Measurements from ENCODE around the gene FAM222B.
A peak's percentile ranks its signal among the peaks of the same experiment; 100 is the strongest.
"Not testable (repeated sequence)": the region's sequence is repeated elsewhere in the genome, so short reads cannot be mapped to it uniquely, and the experiment has no call there.

FAM222B gene

DNA sequence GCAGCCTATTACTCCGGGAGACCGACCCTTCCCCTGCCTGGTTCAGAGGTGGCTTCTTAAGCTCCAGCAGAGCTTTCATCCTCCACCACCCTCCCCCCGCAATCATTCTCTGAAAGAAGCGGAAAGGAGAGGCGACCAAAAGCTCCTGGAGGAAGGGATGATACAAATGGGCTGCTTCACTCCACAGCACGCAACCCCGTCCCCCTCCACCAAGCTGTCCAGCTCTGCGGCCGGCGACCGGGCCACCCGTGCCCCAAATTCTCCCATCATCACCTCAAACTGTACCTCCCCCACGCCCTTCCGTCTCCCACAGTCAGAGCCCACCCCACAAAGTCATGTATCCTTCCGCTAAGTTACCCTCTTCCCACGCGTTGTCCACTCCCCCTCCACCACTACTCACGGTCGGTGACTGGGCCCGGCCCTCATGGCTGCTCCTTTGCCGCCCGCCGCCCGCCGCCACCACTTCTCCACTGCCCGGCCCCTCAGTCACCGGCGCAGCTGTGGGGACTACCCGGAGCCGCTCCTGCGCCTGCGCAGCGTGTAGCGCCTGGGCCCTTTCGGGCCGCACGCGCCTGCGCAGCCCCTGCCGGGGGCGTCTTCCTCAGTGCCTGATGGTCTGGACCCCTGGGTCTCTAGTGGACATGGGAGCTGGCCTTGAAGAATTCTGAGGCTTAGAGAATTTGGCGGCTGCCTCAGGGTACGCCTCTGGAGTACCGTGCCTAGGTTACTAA, at the start of gene FAM222B:
FAM222B (minus strand) TSS at position 509 of the 731 bp plus-strand sequence. CDS start 76,123 bp downstream, outside the sequence.
- DNase-seq (ENCODE audit: low read depth in 2 of 2) = peak; percentile 69 to 80

GRCh38 chr17:28892024-28892423, 49.4 kb upstream of the FAM222B start:
- DNase-seq (ENCODE audit: low read depth in 2 of 2) = no peak

DNA sequence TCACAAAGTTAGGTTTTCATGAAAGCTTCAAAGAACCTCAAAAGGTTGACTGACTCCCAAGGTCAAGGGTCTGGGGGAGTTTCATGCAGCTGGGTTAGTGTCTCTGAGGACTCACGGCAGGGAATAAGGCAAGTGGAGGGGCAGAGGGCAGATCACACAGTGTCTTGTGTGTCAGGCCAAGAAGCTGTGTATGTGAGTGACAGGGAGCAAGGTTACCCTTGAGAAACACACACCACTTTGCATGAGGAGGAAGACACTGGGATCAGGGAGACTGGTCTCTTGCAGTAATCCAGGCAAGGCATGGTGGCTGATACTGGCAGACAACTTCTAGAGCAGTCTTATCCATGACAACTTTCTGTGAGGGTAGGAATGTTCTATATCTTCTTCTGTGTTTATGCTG, 48.6 kb upstream of the FAM222B start:
- DNase-seq (ENCODE audit: low read depth in 2 of 2) = no peak

GRCh38 chr17:28889996-28890395, 47.4 kb upstream of the FAM222B start:
- no peak for DNase-seq (ENCODE audit: low read depth in 2 of 2)

- DNase-seq (ENCODE audit: low read depth in 2 of 2) = no peak
Measured at GRCh38 chr17:28888832-28889231, 46.2 kb upstream of the FAM222B start.

DNA sequence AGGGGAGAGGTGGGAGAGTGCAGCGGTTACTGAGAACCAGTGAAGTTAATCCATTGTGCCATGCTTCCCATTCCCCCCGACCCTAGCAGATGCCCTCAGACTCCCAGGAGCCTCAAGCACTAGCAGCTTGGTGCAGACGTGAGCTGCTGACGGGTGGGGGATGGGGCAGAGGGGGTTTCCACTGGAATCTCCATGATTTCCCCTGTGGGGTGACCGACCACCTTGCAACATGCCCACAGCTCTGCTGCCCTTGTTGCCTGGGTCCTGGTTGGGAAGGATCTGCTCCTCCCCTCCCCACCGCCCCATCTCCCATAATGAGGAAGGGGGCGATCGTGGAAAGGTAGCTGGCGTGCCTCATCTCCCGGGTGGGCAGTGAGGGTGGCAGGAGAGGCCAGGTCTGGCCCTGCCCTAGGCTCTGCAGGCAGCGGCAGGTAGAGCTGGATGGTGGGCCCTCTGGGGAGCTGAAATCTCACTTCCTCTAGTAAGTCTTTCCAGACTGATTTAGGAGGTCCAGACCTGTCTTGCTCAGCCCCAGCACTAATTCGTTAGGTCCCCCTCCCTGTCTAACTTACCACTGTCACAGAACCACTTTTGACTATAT, 45.4 kb upstream of the FAM222B start:
- DNase-seq (ENCODE audit: low read depth in 2 of 2) = no peak

- no peak for DNase-seq (ENCODE audit: low read depth in 2 of 2)
Measured at GRCh38 chr17:28885951-28886350, 43.4 kb upstream of the FAM222B start.

GRCh38 chr17:28885363-28885762, 42.8 kb upstream of the FAM222B start:
- DNase-seq (ENCODE audit: low read depth in 2 of 2) = no peak

- DNase-seq (ENCODE audit: low read depth in 2 of 2) = no peak
Measured at GRCh38 chr17:28883967-28884702, 41.5 kb upstream of the FAM222B start.

DNA sequence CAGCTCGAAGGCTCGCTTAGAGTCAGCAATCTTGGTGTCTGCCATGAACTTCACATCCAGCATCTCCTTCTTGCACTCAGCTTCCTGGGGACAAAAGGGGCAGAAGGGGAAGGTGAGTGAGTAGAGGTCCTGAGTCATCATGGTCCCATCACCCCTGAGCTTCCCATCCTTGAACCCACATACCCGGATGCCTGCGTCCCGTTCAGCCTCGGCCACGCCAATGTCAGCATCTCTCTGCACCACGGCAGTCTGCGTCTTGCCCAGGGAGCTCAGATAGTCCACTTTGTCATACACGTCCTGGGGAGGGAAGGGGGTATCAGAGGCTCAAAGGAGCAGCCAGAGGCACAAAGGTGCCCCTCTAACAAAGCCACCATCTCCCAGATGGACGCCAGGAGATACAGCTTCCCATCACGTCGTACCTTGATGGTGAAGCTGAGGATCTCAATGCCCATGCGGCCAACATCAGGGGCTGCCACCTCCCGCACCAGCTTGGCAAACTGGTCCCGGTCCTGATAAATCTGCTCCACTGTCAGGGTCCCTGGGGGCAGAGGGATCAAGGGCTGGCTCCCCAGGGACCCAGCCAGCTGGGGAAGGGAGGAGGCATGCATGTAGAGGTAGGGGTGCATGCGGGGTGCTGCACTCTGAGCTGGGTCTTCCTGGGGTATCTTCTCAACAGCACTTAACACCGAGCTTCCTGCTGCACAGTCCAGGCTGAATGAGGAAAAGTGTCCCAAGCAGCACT, 39.7 kb upstream of the FAM222B start:
- DNase-seq (ENCODE audit: low read depth in 2 of 2) = no peak

GRCh38 chr17:28881533-28882056, 39.0 kb upstream of the FAM222B start:
- DNase-seq (ENCODE audit: low read depth in 2 of 2) = no peak

GRCh38 chr17:28880572-28880945, 38.0 kb upstream of the FAM222B start:
- no peak for DNase-seq (ENCODE audit: low read depth in 2 of 2)

DNA sequence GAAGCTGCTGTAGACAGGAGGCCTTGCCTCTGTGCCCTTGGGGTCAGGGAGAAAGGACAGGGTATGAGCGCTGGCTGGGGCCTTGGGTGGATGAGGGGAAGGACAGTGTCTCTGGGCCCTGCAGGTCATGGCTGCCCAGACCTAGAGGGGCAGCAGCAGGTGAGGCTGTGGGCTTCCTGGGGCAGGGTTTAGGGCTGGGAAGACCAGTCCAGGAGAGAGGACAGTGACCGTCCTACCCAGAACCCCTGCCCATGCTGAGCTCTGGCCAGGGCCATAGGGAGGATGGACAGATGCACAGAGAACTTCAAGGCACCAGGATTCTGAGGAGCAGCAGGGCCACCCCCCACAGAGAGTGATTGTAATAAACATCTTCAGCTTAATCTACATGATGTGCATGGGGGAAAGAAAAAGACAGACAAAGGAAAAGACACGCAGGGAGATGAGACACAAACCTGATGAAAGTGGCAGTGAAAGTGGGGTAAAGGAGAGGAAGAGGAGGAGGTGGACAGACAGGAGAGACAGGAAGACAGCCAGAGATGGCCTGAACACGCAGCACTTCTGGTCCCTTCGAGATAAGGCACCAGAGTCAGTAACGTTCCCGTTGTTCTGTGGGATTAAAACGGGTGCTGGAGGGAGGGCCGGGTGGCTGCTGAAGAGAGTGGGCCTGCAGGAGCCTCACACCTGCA, 37.4 kb upstream of the FAM222B start:
- no peak for DNase-seq (ENCODE audit: low read depth in 2 of 2)

DNA sequence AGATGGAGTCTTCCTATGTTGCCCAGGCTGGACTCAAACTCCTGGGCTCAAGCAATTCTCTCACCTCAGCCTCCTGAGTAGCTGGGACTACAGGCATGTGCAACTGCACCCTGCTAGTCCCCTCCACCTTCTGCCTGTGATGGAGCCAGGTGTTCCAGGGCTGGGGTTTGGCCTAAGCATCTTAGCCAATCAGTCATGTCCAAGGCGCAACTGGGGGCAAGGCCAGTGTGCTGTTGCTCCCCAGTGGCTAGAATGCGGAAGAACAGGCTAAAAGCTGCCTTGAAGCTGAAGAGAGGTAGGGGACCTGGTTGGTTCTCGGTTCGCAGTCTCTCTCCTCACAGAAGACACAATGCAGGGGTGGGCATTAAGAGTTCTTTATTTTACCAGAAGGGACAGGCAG, 36.4 kb upstream of the FAM222B start:
- no peak for DNase-seq (ENCODE audit: low read depth in 2 of 2)

DNA sequence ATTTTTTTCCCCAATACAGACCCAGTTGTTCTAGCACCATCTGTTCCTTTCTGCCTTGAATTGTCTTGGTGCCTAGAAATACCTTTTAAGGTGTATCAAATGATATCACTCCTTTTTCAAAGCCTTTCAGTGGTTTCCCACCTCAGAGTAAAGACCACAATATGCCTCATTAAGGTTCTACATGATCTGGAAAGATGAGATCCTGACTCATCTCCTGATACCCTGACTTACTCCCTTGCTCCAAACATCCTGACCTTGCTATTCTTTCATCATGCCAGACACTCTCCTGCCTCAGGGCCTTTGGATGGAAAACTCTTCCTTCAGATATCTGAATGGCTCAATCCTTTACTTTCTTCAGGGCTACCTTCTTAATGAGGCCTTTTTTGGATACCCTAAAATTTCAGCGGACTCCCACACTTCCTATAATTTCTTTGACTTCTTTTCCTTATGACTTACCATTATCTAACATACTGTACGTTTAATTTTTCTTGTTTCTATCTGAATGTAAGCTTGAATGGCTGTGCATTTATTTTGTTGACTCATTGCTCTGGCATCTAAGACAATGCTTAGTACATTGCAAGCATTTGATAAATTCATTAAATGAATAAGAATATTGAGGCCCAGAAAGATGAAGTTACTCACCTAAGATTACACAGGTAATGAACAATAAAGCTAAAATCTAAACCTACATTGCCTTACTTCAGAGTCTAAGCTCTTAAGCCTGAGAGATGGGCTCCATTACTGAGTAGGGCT, 35.7 kb upstream of the FAM222B start:
- DNase-seq (ENCODE audit: low read depth in 2 of 2) = no peak

DNA sequence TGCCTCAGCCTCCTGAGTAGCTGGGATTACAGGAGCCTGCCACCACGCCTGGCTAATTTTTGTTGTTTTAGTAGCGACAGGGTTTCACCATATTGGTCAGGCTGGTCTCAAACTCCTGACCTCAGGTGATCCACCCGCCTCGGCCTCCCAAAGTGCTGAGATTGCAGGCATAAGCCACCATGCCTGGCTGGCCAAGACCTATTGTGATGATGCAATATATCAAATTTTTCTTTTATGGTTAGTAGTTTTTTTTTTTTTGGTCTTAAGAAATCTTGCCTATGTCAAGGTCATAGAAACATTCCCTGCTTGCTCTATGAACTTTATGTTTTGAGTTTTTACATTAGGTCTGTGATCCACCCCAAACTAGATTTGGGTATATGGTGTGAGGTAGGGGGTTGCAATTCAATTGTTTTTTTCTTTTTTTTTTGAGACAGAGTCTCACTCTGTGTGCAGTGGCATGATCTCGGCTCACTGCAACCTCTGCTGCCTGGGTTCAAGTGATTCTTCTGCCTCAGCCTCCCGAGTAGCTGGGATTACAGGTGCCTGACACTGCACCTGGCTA, 34.6 kb upstream of the FAM222B start:
- DNase-seq (ENCODE audit: low read depth in 2 of 2) = not testable (repeated sequence)

DNA sequence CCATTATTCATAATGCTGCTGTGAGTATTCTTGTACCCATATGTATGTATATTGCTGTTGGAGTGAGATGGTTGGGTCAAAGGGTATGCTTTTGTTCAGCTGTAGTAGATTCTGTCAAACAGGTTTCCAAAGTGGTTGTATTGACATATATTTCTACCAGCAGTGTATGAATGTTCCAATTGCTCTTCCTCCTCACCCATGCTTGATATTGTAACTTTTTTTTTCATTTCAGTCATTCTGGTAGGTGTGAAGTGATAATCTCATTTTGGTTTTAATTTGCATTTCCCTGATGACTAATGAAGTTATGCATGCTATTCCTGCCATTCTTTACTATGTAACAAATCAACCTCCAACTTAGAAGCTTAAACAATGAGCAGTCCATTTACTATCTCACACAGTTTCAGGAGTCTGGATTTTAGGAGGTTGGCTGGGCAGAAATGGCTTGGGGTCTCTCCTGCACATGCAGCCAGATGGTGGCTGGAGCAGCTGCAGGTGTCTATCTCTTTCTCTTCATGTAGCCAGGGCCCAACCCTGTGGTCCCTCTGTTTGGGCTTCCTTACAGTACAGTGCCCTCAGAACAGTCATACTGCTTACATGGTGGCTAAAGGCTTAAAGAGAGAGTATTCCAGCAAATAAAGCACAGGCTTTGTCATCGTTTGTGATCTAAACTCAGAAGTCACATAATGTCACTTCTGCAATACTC, 33.4 kb upstream of the FAM222B start:
- DNase-seq (ENCODE audit: low read depth in 2 of 2) = no peak

DNA sequence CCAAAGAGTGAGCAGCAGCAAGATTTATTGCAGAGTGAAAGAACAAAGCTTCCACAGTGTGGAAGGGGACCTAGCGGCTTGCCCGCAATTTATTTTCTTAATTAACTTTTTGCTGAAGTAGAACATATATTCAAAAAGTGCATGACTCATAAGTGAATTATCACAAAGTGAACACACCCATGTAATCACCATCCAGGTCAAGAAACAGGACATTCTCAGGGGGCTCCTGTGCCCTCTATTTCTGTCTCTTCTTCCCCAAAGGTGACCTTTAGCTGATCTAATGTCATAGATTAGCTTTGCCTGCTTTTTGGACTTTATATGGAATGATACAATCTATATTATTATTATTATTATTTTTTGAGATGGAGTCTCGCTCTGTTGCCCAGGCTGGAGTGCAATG, 32.2 kb upstream of the FAM222B start:
- DNase-seq (ENCODE audit: low read depth in 2 of 2) = no peak

GRCh38 chr17:28873839-28874238, 31.2 kb upstream of the FAM222B start:
- no peak for DNase-seq (ENCODE audit: low read depth in 2 of 2)
